IMR-90 (cell line): ENCODE data around the gene CROCC2. TPM values are rescaled to one million over a fixed set of nuclear protein-coding genes. Genes with fewer than 3 reads are reported as not detected.

Experiments used
- ATAC-seq: fragments of 200-7000 bp; cut with Tn5 transposase; 2 replicates; pipeline ENCODE4 v1.9.1; 2020; ENCODE audit warnings: low read depth, mild to moderate bottlenecking, moderate library complexity
- BruUV-seq: library from RNA; stranded (reverse); fragments of 400-500 nt; replicated peaks from 2 replicates; lab custom pipeline; 2021; lab: Mats Ljungman, UMichigan
- CTCF ChIA-PET: fragments of 300-600 bp; formaldehyde crosslinking; extraction: SDS; loops from one replicate; lab custom pipeline; 2021; ENCODE audit warnings: antibody characterized with exemption; lab: Yijun Ruan, JAX
- POLR2A ChIA-PET: fragments of 300-600 bp; sonication (Branson Sonifier 250); formaldehyde crosslinking; loops from one replicate; lab custom pipeline; 2022; ENCODE audit warnings: antibody characterized with exemption; ENCODE audit not compliant: unreplicated experiment; lab: Charles Lee
- DNase-seq: peaks from one replicate; pipeline ENCODE4 v3.0.0; 2013
- H2AFZ ChIP-seq: replicated peaks from 2 replicates; pipeline ENCODE3; 2013; ENCODE audit warnings: low read length, mild to moderate bottlenecking; ENCODE audit not compliant: poor library complexity
- H2AK5ac ChIP-seq: 2 replicates; pipeline ENCODE4 v1.6.1; 2013; ENCODE audit warnings: low read depth, low read length, inconsistent platforms
- H2AK9ac ChIP-seq: replicated peaks from 2 replicates; pipeline ENCODE3; 2013; ENCODE audit warnings: mild to moderate bottlenecking, low read depth, low read length, moderate library complexity; ENCODE audit not compliant: poor library complexity
- H2BK120ac ChIP-seq: 2 replicates; pipeline ENCODE4 v1.6.1; 2013; ENCODE audit warnings: low read depth, low read length, inconsistent platforms
- H2BK15ac ChIP-seq: 3 replicates; pipeline ENCODE4 v1.6.1; 2013; ENCODE audit warnings: low read depth, low read length, inconsistent platforms
- H2BK20ac ChIP-seq: 2 replicates; pipeline ENCODE4 v1.6.1; 2013; ENCODE audit warnings: low read depth, mild to moderate bottlenecking, inconsistent platforms, low read length, moderate library complexity
- H2BK5ac ChIP-seq: 2 replicates; pipeline ENCODE4 v1.6.1; 2013; ENCODE audit warnings: mild to moderate bottlenecking, low read depth, low read length, inconsistent platforms; ENCODE audit not compliant: poor library complexity, severe bottlenecking
- H3K14ac ChIP-seq: replicated peaks from 2 replicates; pipeline ENCODE4 v1.6.1; 2013; ENCODE audit warnings: low read depth, low read length, inconsistent platforms
- H3K18ac ChIP-seq: 2 replicates; pipeline ENCODE4 v1.6.1; 2013; ENCODE audit warnings: low read depth, low read length, control low read depth
- H3K23ac ChIP-seq: 2 replicates; pipeline ENCODE4 v1.6.1; 2013; ENCODE audit warnings: low read depth, low read length, inconsistent platforms
- H3K27ac ChIP-seq: 2 replicates; pipeline ENCODE4 v1.5.1; 2013; ENCODE audit warnings: mild to moderate bottlenecking, control low read depth, low read length; ENCODE audit not compliant: insufficient read depth
- H3K27me3 ChIP-seq: 2 replicates; pipeline ENCODE4 v1.6.1; 2013; ENCODE audit warnings: low read length; ENCODE audit not compliant: control insufficient read depth, insufficient read depth
- H3K36me3 ChIP-seq: 2 replicates; pipeline ENCODE4 v1.6.1; 2013; ENCODE audit warnings: low read length, mixed read lengths; ENCODE audit not compliant: control insufficient read depth, insufficient read depth
- H3K4ac ChIP-seq: 2 replicates; pipeline ENCODE4 v1.6.1; 2013; ENCODE audit warnings: low read depth, low read length, inconsistent platforms
- H3K4me1 ChIP-seq: 2 replicates; pipeline ENCODE4 v1.6.1; 2013; ENCODE audit warnings: low read length, mixed read lengths; ENCODE audit not compliant: control insufficient read depth, insufficient read depth
- H3K4me2 ChIP-seq: 2 replicates; pipeline ENCODE4 v1.6.1; 2013; ENCODE audit warnings: low read depth, mild to moderate bottlenecking, control low read depth, low read length, moderate library complexity
- H3K4me3 ChIP-seq: 2 replicates; pipeline ENCODE4 v1.5.1; 2013; ENCODE audit warnings: low read depth, mild to moderate bottlenecking, control low read depth, low read length, moderate library complexity; ENCODE audit not compliant: insufficient read depth
- H3K56ac ChIP-seq: 2 replicates; pipeline ENCODE4 v1.6.1; 2013; ENCODE audit warnings: low read length, inconsistent platforms; ENCODE audit not compliant: insufficient read depth; ENCODE audit errors: extremely low read depth
- H3K79me1 ChIP-seq, 2 experiments: 2 replicates each; pipeline ENCODE4 v1.6.1; 2013; ENCODE audit warnings: low read length in 2 of 2, inconsistent platforms in 1 of 2, low read depth in 1 of 2
- H3K9ac ChIP-seq: 2 replicates; pipeline ENCODE4 v1.6.1; 2013; ENCODE audit warnings: low read depth, low read length, control low read depth
- H3K9me1 ChIP-seq: 2 replicates; pipeline ENCODE4 v1.6.1; 2013; ENCODE audit warnings: low read length, inconsistent platforms; ENCODE audit not compliant: insufficient read depth
- H3K9me3 ChIP-seq: 2 replicates; pipeline ENCODE4 v1.6.1; 2013; ENCODE audit warnings: low read length; ENCODE audit not compliant: control insufficient read depth, insufficient read depth
- H4K20me1 ChIP-seq: 2 replicates; pipeline ENCODE4 v1.6.1; 2013; ENCODE audit warnings: low read length, inconsistent platforms; ENCODE audit not compliant: insufficient read depth
- H4K5ac ChIP-seq: 2 replicates; pipeline ENCODE4 v1.6.1; 2013; ENCODE audit warnings: mild to moderate bottlenecking, low read depth, low read length, control low read depth
- H4K8ac ChIP-seq, 2 experiments: 2 replicates each; pipeline ENCODE4 v1.6.1; 2013; ENCODE audit warnings: low read depth in 2 of 2, low read length in 2 of 2, control low read depth in 1 of 2, inconsistent platforms in 1 of 2
- H4K91ac ChIP-seq: 2 replicates; pipeline ENCODE4 v1.6.1; 2013; ENCODE audit warnings: low read depth, low read length, inconsistent platforms; ENCODE audit not compliant: insufficient read depth
- MXI1 ChIP-seq: IDR thresholded peaks from 2 replicates; pipeline ENCODE4 v1.6.1; 2012; ENCODE audit warnings: low read depth, mild to moderate bottlenecking, low read length, moderate library complexity, borderline replicate concordance
- RCOR1 ChIP-seq: IDR thresholded peaks from 2 replicates; pipeline ENCODE4 v1.6.1; 2012; ENCODE audit warnings: mild to moderate bottlenecking, low read length, improper control_type of control experiment; ENCODE audit not compliant: insufficient replicate concordance
- RFX5 ChIP-seq: IDR thresholded peaks from 2 replicates; pipeline ENCODE4 v1.8.0; 2012; ENCODE audit warnings: low read depth, mild to moderate bottlenecking, low read length, moderate library complexity
- WGBS, 2 experiments: methylation state at CpG; one replicate each; pipeline versions ENCODE4 v1.1.5 to v1.1.7; 2013; ENCODE audit warnings: missing lambda C conversion rate in 2 of 2; ENCODE audit not compliant: insufficient read length in 1 of 2; ENCODE audit errors: extremely low coverage in 2 of 2; 5-methylcytosine and 5-hydroxymethylcytosine counted together
- dilution Hi-C: fragments of 300-500 bp; cut with HindIII; formaldehyde crosslinking; loops from one replicate; pipeline ENCODE4 v1.14.3; 2018; ENCODE audit warnings: low sequenced_read_pairs; ENCODE audit not compliant: unreplicated experiment
- in situ Hi-C: fragments of 300-500 bp; cut with MboI; formaldehyde crosslinking; loops from 3 replicates; pipeline ENCODE4 v1.14.3; 2019; ENCODE audit warnings: low sequenced_read_pairs, inconsistent platforms, mixed read lengths
- intact Hi-C: fragments of 100-400 bp; cut with micrococcal nuclease; formaldehyde crosslinking; loops from 2 replicates; pipeline ENCODE4 v1.10.0; 2022
- polyA plus RNA-seq, 3 experiments: library from polyadenylated mRNA; depleted of rRNA; stranded (reverse); fragments of >200 nt; gene quantifications; 2 replicates each; pipeline ENCODE4 v1.2.3, GENCODE V29; 2012; ENCODE audit warnings: low replicate concordance in 1 of 3
- total RNA-seq: library from RNA; depleted of rRNA; stranded (reverse); fragments of >200 nt; gene quantifications from 2 replicates; pipeline ENCODE4 v1.2.3, GENCODE V29; 2012
- TF ChIP-seq, protein P1 (sequence below): fragments of 150-350 bp; IDR thresholded peaks from 2 replicates; pipeline ENCODE4 v1.6.1; 2017; ENCODE audit warnings: mild to moderate bottlenecking, antibody characterized with exemption, low read length, low read depth
- TF ChIP-seq, protein P2 (sequence below): fragments of 150-350 bp; IDR thresholded peaks from 2 replicates; pipeline ENCODE4 v1.6.1; 2016; ENCODE audit warnings: low read depth, mild to moderate bottlenecking, low read length, moderate library complexity, borderline replicate concordance

Gene CROCC2
- total and polyA plus RNA-seq, 2 of the 4 experiments (the other 2 are of a cell fraction), result not detected

DNA sequence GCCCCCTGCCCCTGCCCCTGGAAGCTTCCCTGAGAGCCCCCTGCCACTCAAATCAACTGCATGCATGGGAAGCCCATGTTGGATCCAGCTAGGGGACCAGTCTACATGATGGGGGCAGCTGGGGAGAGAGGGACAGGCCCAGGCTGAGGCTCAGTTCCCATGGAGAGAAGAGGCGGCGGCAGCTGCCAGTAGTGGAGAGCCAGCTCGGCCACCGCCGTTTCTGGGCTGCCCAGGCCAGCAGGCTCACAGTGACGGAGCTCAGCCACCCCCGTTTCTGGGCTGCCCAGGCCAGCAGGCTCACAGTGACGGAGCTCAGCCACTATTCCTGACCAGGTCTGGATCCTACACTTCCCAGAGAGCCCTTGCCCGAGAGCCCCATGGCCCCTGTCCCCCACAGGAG is 13.8 kb upstream of the CROCC2 start:
- Histone ChIP-seq H2BK20ac (no peak overlapping the region), H3K27ac (no peak overlapping the region), H3K79me1 (no peaks in the 10 kb centered on the region), H3K27me3 (peaks cover 8% of the 10 kb centered on the region; the same call in 1 of the 2 replicates), H3K4me1 (no peaks in the 10 kb centered on the region; the same call in 1 of the 2 replicates), H3K23ac (no peak overlapping the region), H4K20me1 (no peaks in the 10 kb centered on the region), H3K4ac (no peak overlapping the region), H2BK120ac (no peak overlapping the region), H2AK9ac (no peak overlapping the region), H3K56ac (no peak overlapping the region), H2AK5ac (no peak overlapping the region), H3K9me3 (no peaks in the 10 kb centered on the region), H2BK15ac (no peak overlapping the region), H3K4me3 (no peak overlapping the region), H3K9ac (no peak overlapping the region), H3K36me3 (no peaks in the 10 kb centered on the region), H4K91ac (no peak overlapping the region), H3K4me2 (no peak overlapping the region), H4K5ac (no peak overlapping the region), H4K8ac (no peak overlapping the region), H3K14ac (no peak overlapping the region), H3K9me1 (no peaks in the 10 kb centered on the region), H3K18ac (no peak overlapping the region), H2AFZ (no peak overlapping the region), H2BK5ac (no peak overlapping the region)
- TF ChIP-seq, protein P1, sequence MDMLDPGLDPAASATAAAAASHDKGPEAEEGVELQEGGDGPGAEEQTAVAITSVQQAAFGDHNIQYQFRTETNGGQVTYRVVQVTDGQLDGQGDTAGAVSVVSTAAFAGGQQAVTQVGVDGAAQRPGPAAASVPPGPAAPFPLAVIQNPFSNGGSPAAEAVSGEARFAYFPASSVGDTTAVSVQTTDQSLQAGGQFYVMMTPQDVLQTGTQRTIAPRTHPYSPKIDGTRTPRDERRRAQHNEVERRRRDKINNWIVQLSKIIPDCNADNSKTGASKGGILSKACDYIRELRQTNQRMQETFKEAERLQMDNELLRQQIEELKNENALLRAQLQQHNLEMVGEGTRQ, result no peak
- TF ChIP-seq RFX5, result no peak
- TF ChIP-seq, protein P2, sequence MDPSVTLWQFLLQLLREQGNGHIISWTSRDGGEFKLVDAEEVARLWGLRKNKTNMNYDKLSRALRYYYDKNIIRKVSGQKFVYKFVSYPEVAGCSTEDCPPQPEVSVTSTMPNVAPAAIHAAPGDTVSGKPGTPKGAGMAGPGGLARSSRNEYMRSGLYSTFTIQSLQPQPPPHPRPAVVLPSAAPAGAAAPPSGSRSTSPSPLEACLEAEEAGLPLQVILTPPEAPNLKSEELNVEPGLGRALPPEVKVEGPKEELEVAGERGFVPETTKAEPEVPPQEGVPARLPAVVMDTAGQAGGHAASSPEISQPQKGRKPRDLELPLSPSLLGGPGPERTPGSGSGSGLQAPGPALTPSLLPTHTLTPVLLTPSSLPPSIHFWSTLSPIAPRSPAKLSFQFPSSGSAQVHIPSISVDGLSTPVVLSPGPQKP, result no peak
- TF ChIP-seq RCOR1, result no peak
- no peak for TF ChIP-seq MXI1
- ChIA-PET CTCF (no interaction called here), POLR2A (interaction anchor here (0.7 kb wide), 1 partner anchor 63 kb away, joined by 4 read pairs; no protein-coding TSS in a partner anchor)
- BruUV-seq, result no TSS peak
- in situ Hi-C loops, result no loop called here
- dilution Hi-C loops, result no loop called here
- no peak for ATAC-seq
- intact Hi-C loops, result no loop called here
- 60% methylated on average over 2 of the region's 9 CpGs; no CpG with 5 or more reads in 1 of the 2 experiments for WGBS, 2 experiments
- DNase-seq, result no peak
